Measurements from ENCODE around the gene SOAT1.
"Not testable (repeated sequence)": the region's sequence is repeated elsewhere in the genome, so short reads cannot be mapped to it uniquely, and the experiment has no call there.

SOAT1 gene

GRCh38 chr1:179376223-179376622, 82.6 kb downstream of the SOAT1 start:
- no peak for TF ChIP-seq CTCF (IDR thresholded peaks at IDR 0.05; ENCODE audit: extremely low read depth, insufficient read depth, missing control alignments)
- no peak for DNase-seq (ENCODE audit: low spot score)
- in situ Hi-C loops (cut with MboI; ENCODE audit: low pct_unique_long_range_greater_than_20kb, low sequenced_read_pairs, unreplicated experiment) = no loop called here

- in situ Hi-C loops (cut with MboI; ENCODE audit: low pct_unique_long_range_greater_than_20kb, low sequenced_read_pairs, unreplicated experiment) = no loop called here
- DNase-seq (ENCODE audit: low spot score) = no peak
- no peak for TF ChIP-seq CTCF (IDR thresholded peaks at IDR 0.05; ENCODE audit: extremely low read depth, insufficient read depth, missing control alignments)
Observed at GRCh38 chr1:179380299-179380698, 86.7 kb downstream of the SOAT1 start.

GRCh38 chr1:179384027-179384426, 90.4 kb downstream of the SOAT1 start:
- TF ChIP-seq CTCF (IDR thresholded peaks at IDR 0.05; ENCODE audit: extremely low read depth, insufficient read depth, missing control alignments) = no peak
- no peak for DNase-seq (ENCODE audit: low spot score)
- in situ Hi-C loops (cut with MboI; ENCODE audit: low pct_unique_long_range_greater_than_20kb, low sequenced_read_pairs, unreplicated experiment) = no loop called here

- no peak for TF ChIP-seq CTCF (IDR thresholded peaks at IDR 0.05; ENCODE audit: extremely low read depth, insufficient read depth, missing control alignments)
- no peak for DNase-seq (ENCODE audit: low spot score)
- in situ Hi-C loops (cut with MboI; ENCODE audit: low pct_unique_long_range_greater_than_20kb, low sequenced_read_pairs, unreplicated experiment) = no loop called here
Observed at GRCh38 chr1:179385510-179385909, 91.9 kb downstream of the SOAT1 start.

- TF ChIP-seq CTCF (IDR thresholded peaks at IDR 0.05; ENCODE audit: extremely low read depth, insufficient read depth, missing control alignments) = no peak
- in situ Hi-C loops (cut with MboI; ENCODE audit: low pct_unique_long_range_greater_than_20kb, low sequenced_read_pairs, unreplicated experiment) = no loop called here
Observed at GRCh38 chr1:179393721-179394120, 100.1 kb downstream of the SOAT1 start.

GRCh38 chr1:179399399-179399798, 105.8 kb downstream of the SOAT1 start:
- in situ Hi-C loops (cut with MboI; ENCODE audit: low pct_unique_long_range_greater_than_20kb, low sequenced_read_pairs, unreplicated experiment); DNase-seq (ENCODE audit: low spot score): not testable (repeated sequence)

More at GRCh38 chr1:179393721-179394120, 100.1 kb downstream of the SOAT1 start:
- no peak for DNase-seq (ENCODE audit: low spot score)
